Activated T-cell treated with anti-CD3 and anti-CD28 coated beads for 48 hours (primary cell): ENCODE data around the gene PISD.
A peak's percentile ranks its signal among the peaks of the same experiment; 100 is the strongest.

Source experiments
- DNase-seq: peaks from one replicate; pipeline ENCODE4 v3.0.0-alpha.2; 2020; ENCODE audit warnings: low read depth

Gene PISD

DNA sequence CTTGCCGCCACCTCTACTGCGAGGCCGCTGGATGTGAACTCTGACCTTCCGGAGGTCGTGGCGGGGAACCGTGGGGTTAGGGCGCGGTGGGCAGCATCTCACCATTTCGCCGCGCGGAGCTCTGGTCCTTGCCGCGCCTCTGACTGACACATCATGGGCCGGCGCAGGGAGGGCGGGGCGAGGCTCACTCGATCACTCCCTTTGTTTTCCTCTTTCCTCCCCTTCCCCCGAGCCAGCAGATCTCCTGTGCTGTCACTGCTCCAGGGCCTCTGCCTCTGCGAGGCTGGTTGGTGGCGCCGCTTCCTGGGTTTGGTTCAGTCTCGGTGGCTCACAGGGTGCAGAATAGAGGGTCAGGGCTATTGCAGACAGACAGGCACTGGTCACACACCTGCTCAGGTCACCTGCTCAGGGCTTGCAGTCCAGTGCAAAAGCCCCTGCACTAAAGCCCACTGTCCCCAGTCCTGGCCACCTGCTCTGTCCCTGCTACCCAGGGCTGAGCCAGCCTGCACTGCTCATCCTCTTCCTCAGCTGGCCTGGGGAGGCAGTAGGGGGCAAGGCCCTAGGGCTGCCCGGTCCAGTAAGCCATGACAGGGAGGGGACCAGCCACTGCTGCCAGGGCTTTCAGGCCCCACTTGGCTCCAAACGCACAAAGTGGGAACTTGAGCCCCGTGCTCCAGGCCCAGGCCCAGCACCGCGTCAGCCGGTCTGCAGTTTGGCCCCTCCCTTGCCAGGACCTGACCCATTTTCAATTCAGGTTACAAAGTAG is 36.2 kb downstream of the PISD start:
- DNase-seq: no peak

GRCh38 chr22:31625257-31625640 is 36.8 kb downstream of the PISD start:
- DNase-seq: no peak

- DNase-seq: no peak
Measured at GRCh38 chr22:31623592-31624304, 38.3 kb downstream of the PISD start.

- DNase-seq: no peak
Measured at GRCh38 chr22:31622980-31623379, 39.0 kb downstream of the PISD start.

DNA sequence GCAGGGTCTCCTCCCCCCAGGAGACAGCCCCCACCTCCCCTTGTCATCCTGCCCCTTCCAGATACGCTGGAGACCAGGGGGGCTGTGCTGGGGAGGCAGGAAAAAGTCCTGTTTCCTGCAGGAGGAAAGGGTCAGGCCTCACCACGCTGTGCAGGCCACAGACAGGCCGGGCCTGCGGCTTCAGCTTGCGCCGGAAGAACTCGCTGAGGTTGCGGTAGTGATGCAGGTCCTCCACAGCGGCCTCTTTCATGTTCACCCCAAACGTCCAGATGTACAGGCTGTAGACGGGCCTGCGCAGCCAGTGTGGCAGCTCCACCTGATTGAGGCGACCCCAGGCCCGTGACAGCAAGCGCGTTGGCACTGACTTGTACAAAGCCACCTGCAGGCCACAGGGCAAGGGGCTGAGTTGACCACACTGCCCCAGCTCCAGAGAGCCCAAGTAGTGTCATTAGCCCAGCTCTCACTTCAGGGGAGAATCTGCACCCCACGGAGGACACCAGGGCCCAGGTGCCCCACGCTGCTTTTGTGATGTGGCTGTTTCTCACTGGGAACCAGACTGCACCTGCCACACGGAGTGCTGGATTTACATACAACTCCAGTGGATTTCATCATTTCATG is 40.4 kb downstream of the PISD start:
- DNase-seq: no peak

DNA sequence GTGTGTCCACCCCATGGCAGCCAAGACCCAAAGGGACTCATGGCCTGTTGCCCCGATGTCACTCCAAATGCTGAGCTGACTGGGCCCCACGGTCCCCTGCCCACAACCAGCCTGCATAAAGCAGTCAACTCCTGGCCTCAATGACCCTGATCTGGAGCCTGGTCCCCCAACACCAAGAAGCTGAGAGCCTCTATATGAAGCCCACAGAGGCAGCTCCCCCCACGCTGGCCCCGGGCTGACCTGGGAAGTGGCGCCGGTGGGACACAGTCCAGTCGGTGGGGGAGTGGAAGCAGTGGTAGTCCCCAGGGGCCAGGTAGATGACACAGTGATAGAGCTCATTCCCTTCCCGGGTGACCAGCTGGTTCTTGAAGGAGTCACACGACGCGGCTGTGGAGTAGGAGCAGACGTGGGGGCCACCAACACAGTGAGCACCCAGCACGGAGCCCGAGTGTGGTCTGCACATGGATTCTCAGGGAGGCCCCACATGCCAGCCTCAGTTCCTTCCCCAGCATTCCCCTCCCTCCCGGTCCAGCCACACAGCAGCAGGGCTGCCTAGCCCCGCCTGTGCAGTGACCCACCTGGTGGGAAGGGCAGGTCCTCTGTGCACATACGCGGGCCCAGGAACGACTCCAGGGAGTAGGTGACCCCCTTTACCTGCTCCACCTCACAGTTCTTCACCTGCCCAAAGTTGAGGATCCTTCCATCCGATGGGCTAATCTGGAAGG is 41.1 kb downstream of the PISD start:
- no peak for DNase-seq

GRCh38 chr22:31619611-31620300 is 42.3 kb downstream of the PISD start:
- DNase-seq: no peak

DNA sequence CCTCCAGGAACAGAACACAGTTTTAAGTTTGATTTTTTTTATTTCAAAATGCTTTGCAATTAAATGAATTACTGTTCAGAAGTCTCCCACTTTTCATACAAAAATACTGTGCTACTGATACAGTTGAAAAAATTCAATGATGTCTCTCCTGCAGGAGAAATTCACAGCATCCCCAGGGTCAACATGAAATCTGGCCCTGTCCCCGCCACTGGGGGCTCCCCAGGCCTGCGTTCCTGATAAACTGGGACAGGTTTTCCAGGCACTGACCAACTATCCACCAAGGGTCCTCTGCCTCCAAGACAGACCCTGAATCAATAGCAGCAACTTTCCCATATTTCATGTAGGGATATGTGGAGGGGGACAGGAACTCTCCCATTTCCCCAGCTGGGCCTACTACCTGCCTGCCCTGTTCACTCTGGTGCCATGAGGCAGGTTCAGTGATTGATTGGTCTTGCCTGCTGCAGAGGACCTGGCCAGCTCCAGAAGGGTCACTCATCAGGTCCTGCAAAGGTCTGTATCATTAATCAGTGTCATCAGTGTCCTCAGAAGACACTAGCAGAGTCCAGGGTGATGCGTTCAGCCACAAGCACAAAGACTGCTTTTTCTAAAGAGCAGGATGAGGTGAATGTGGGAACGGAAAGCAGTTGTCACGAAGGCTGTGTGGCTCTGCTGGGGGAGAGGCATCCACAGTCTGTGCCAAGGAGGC is 43.4 kb downstream of the PISD start:
- no peak for DNase-seq

DNA sequence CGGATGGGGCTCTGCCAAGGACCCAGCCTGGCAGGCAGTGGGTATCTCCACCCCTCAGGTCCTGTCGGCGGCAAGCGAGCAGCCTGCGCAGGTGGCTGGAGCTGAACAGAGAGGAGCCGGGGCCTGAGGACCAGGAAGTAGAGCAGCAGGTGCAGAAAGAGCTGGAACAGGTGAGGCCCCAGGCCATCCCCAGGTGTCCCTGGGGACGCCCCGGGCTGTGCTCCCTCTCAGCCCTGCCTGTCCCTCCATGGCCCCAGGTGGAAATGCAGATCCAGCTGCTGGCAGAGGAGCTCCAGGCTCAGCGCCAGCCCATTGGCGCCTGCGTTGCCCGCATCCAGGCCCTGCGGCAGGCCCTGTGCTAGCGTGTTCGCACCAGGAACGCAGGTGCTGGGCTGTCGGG is 44.0 kb downstream of the PISD start:
- no peak for DNase-seq

DNA sequence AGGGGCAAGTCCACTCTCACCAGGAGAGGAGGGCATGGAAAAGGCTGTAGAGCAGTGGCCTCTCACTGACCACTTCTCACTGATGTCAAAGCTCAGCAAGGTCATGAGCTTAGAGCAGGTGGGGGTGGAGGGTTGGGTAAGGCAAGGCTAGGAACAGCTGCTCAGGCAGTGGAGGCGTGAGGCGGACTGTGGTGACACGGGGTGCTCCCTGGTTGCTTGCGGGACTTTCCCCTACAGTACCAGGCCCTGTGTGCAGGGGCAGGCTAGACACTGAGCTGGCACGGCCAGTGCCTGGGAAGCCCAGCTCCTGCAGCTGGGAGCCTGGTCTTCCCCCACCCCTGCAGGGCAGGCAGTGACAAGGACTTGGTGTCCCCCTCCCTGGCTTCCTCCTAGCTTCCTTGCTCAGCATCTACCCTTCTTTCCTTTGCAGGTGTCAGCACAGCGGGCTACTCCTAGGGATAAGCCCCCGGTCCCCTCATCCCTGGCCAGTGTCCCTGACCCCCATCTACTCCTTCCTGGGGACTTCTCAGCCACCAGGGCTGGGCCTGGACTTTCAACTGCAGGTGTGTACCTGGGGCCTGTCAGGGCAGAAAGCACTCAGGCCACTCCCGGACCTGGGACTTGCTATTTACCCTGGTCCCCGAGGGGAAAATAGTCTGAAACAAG is 45.6 kb downstream of the PISD start:
- DNase-seq: peak; percentile 34

DNA sequence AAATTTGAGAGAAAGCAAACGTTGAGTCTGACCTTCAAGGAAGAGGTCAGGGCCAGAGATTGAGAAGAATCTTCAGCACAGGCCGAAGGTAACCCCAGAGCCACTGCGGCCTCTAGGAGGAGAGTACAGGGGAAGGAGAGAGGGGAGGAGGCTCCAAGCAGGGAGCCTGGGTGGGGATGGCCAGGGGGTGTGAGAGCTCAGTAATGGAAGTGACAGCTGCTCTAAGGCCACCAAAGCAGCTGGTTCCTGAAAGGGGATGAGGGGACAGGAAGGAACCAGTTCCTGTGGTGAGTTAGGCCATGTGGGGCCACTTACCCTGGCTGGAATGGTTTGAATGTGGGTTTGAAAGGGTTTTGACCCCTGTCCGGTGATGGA is 46.1 kb downstream of the PISD start:
- no peak for DNase-seq

DNA sequence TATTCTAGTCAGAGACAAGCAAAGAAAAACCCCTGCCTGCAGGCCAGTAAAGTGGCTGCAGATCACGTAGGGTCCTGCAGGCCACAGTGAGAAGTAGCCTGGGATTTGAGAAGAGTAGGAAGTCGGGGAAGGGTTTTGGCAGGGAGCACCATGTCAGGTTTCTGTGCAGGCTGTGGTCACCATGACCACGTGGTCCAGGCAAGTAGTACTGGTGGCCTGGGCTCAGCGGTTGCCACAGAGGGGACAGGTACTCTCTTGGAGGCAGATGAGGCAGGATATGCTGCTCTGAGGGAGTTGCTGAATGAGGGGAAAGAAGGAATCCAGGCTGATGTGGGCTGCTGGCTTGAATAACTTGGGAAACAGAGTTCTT is 46.5 kb downstream of the PISD start:
- DNase-seq: no peak

GRCh38 chr22:31614781-31615490 is 47.1 kb downstream of the PISD start:
- DNase-seq: no peak

DNA sequence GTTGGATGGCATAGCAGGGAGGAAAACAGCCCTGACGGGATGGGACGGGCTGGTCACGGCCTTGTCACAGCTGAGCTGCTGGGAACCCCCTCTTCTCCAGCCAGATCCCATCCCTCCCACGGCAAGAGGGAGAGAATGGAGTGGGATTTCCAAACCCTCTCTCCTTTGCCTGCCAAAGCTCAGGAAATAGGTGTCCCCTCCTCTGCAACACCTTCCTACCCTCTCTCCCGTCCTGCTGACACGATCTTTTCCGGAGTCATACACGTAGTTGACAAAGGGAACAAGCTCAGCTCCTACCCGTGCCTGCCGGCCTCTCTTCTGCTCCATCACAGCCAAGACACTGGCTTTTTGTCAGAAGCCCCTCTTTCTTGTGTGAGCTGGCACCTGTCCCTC is 48.1 kb downstream of the PISD start:
- no peak for DNase-seq

GRCh38 chr22:31613286-31613903 is 48.6 kb downstream of the PISD start:
- DNase-seq: no peak

GRCh38 chr22:31612891-31613285 is 49.1 kb downstream of the PISD start:
- no peak for DNase-seq

- no peak for DNase-seq
Measured at GRCh38 chr22:31611061-31611760, 50.8 kb downstream of the PISD start.

GRCh38 chr22:31610611-31611010 is 51.4 kb downstream of the PISD start:
- DNase-seq: no peak

GRCh38 chr22:31609716-31610115 is 52.3 kb downstream of the PISD start:
- DNase-seq: no peak
